DOHH2 (cell line): ENCODE measurements around the gene HIBADH.

ENCODE experiments used
- H3F3A ChIP-seq: fragments of 200-600 bp; sonication (generic), shearing (Covaris generic); 2 replicates; pipeline ENCODE4 v1.6.0; 2016; ENCODE audit warnings: antibody characterized with exemption, mild to moderate bottlenecking; ENCODE audit not compliant: control insufficient read depth, insufficient read depth
- H3K27ac ChIP-seq: fragments of 200-600 bp; sonication (generic); 2 replicates; pipeline ENCODE4 v1.5.1; 2014; ENCODE audit warnings: low read depth, mild to moderate bottlenecking, low read length, moderate library complexity
- H3K27me3 ChIP-seq: fragments of 200-600 bp; sonication (generic); 2 replicates; pipeline ENCODE4 v1.6.1; 2014; ENCODE audit warnings: mild to moderate bottlenecking, low read length, mixed read lengths; ENCODE audit not compliant: control insufficient read depth
- H3K36me3 ChIP-seq: fragments of 200-600 bp; sonication (generic); 2 replicates; pipeline ENCODE4 v1.6.1; 2014; ENCODE audit warnings: mild to moderate bottlenecking, low read length, moderate library complexity, mixed read lengths; ENCODE audit not compliant: control insufficient read depth
- H3K4me1 ChIP-seq: fragments of 200-600 bp; sonication (generic); 2 replicates; pipeline ENCODE4 v1.6.1; 2014; ENCODE audit warnings: mild to moderate bottlenecking, low read length, mixed read lengths; ENCODE audit not compliant: control insufficient read depth
- H3K4me2 ChIP-seq: fragments of 200-600 bp; sonication (generic); 2 replicates; pipeline ENCODE4 v1.6.0; 2014; ENCODE audit warnings: mild to moderate bottlenecking, low read length, moderate library complexity
- H3K4me3 ChIP-seq: fragments of 200-600 bp; sonication (generic); 2 replicates; pipeline ENCODE4 v1.5.1; 2014; ENCODE audit warnings: mild to moderate bottlenecking, low read length, mixed read lengths
- H3K79me2 ChIP-seq: fragments of 200-600 bp; sonication (generic); 2 replicates; pipeline ENCODE4 v1.6.1; 2014; ENCODE audit warnings: mild to moderate bottlenecking, low read length, mixed read lengths; ENCODE audit not compliant: control insufficient read depth
- H3K9me2 ChIP-seq: fragments of 200-600 bp; sonication (generic); replicated peaks from 2 replicates; pipeline ENCODE4 v1.6.1; 2014; ENCODE audit warnings: mild to moderate bottlenecking, low read length, mixed read lengths; ENCODE audit not compliant: control insufficient read depth
- H3K9me3 ChIP-seq: fragments of 200-600 bp; sonication (generic); 2 replicates; pipeline ENCODE4 v1.6.1; 2014; ENCODE audit warnings: antibody characterized with exemption, low read length, mixed read lengths; ENCODE audit not compliant: control insufficient read depth, insufficient read depth
- H4K20me1 ChIP-seq: fragments of 200-600 bp; sonication (generic); 2 replicates; pipeline ENCODE4 v1.6.0; 2014; ENCODE audit warnings: low read depth, mild to moderate bottlenecking, antibody characterized with exemption, low read length, moderate library complexity; ENCODE audit not compliant: control insufficient read depth, insufficient read depth
- EZH2phosphoT487 ChIP-seq: fragments of 200-600 bp; sonication (generic); IDR thresholded peaks from 2 replicates; pipeline ENCODE4 v1.6.1; 2017; ENCODE audit warnings: borderline replicate concordance, mild to moderate bottlenecking, antibody characterized with exemption, low read length, moderate library complexity, mixed read lengths
- TF ChIP-seq, protein P1 (sequence below): fragments of 200-600 bp; sonication (generic); IDR thresholded peaks from one replicate; pipeline ENCODE4 v1.5.1; 2014; ENCODE audit warnings: antibody characterized with exemption, mild to moderate bottlenecking, low read depth, low read length; ENCODE audit not compliant: poor library complexity, severe bottlenecking

Gene HIBADH

DNA sequence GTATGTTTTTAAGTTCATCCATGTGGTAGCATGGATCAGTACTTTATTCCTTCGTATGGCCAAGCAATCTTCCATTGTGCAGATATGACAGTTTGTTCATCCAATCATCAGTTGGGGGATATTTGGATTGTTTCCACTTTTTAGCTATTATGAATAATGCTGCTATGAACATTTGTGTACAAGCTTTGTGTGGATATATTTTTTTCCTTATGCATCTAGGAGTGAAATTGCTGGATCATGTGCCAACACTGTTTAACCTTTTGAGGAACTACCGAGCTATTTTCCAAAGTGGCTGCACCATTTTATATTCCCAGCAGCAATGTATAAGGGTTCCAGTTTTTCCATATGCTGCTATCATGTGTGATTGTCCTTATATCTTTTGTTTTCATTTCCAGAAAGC, 140.1 kb downstream of the HIBADH start:
- no peaks in the 10 kb centered on the region for H3F3A ChIP-seq
- no peaks in the 10 kb centered on the region for H4K20me1 ChIP-seq
- H3K4me2 ChIP-seq: no peak overlapping the region
- H3K27me3 ChIP-seq: no peaks in the 10 kb centered on the region
- H3K9me2 ChIP-seq: no peaks in the 10 kb centered on the region
- H3K4me3 ChIP-seq: no peak overlapping the region
- H3K36me3 ChIP-seq: peaks cover 12% of the 10 kb centered on the region; the same call in 1 of the 2 replicates
- no peak for TF ChIP-seq EZH2phosphoT487
- TF ChIP-seq, protein P1, sequence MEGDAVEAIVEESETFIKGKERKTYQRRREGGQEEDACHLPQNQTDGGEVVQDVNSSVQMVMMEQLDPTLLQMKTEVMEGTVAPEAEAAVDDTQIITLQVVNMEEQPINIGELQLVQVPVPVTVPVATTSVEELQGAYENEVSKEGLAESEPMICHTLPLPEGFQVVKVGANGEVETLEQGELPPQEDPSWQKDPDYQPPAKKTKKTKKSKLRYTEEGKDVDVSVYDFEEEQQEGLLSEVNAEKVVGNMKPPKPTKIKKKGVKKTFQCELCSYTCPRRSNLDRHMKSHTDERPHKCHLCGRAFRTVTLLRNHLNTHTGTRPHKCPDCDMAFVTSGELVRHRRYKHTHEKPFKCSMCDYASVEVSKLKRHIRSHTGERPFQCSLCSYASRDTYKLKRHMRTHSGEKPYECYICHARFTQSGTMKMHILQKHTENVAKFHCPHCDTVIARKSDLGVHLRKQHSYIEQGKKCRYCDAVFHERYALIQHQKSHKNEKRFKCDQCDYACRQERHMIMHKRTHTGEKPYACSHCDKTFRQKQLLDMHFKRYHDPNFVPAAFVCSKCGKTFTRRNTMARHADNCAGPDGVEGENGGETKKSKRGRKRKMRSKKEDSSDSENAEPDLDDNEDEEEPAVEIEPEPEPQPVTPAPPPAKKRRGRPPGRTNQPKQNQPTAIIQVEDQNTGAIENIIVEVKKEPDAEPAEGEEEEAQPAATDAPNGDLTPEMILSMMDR: no peak
- no peaks in the 10 kb centered on the region for H3K4me1 ChIP-seq
- no peaks in the 10 kb centered on the region for H3K79me2 ChIP-seq
- H3K27ac ChIP-seq: no peak overlapping the region
- no peaks in the 10 kb centered on the region for H3K9me3 ChIP-seq

DNA sequence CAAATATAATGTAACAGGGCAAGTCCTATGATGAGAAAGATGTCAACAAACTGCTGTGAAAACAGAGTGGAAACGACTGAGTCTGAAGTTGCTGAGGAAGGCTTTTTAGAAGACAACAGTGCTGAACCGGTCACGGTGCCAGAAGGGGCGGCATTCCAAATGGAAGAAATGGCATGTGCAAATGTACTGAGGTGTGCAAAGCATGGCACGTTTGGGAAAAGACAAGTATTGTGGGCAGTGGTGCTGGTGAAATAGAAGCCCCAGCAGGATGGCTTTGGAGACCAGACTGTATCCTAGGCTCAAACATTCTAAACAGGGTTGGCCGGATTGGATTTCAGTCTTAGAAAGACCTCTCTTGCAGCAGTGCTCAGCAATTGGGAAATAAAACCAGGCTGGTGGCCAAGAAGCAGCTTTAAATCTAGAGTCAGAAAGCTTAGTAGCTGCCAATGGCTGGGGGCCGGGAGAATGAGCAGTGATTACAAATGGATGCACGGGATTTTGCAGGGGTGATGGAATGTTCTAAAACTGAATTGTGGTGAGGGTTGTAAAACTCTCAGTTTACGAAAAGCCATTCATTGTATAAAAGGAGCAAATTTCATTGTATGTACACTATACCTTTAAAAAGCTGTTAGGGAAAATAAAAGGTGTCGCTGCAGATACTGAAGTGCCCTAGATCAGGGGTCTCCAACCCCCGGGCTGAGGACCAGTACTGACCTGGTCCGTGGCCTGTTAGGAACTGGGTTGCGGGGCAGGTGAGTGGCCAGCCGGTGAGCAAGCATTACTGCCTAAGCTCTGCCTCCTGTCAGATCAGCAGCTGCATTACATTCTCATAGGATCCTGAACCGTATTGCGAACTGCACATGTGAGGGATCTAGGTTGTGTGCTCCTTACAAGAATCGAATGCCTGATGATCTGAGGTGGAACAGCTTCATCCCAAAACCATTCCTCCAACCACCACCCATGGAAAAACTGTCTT, 141.6 kb downstream of the HIBADH start:
- Histone ChIP-seq H3K36me3 (peaks cover 12% of the 10 kb centered on the region; the same call in 1 of the 2 replicates), H3K9me3 (no peaks in the 10 kb centered on the region), H3K4me3 (no peak overlapping the region), H4K20me1 (no peaks in the 10 kb centered on the region), H3K4me2 (no peak overlapping the region), H3K4me1 (no peaks in the 10 kb centered on the region), H3K27ac (no peak overlapping the region), H3F3A (no peaks in the 10 kb centered on the region), H3K9me2 (no peaks in the 10 kb centered on the region), H3K27me3 (no peaks in the 10 kb centered on the region), H3K79me2 (no peaks in the 10 kb centered on the region)
- TF ChIP-seq, protein P1: no peak
- TF ChIP-seq EZH2phosphoT487: no peak

DNA sequence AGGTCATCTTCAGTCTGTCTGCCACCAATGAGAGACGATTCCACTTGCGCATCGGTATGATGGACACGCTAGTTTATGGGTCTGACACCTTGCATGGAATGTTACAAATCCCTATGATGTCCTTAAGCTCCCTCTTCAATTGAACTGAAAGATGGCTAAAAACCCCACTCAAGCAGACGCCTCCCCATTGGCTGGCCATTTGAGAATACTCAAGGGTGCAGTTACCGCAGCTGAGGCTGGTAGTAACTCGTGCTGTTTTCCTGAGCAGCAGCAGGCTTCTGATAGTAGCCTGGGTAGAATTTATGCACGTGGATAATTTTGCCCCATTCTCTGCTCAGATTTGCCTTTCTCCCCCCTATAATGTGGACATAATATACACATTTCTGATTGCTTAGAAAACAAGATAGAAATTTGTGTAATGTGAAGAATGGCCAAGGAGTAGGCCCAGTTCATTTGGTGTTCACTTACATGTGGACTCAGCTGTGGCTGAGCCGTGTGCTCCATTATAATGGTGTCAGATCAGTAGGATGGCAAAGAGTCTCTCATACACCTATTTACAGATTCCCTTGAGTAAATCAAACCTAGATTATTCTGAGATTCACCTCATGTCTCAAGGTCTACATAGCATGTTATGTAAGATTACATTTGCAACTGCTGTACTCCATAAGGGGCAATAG, 142.8 kb downstream of the HIBADH start:
- Histone ChIP-seq H3K79me2 (no peaks in the 10 kb centered on the region), H3K9me3 (no peaks in the 10 kb centered on the region), H3K4me3 (no peak overlapping the region), H3K27me3 (no peaks in the 10 kb centered on the region), H3K9me2 (no peaks in the 10 kb centered on the region), H3F3A (no peaks in the 10 kb centered on the region), H3K36me3 (peaks cover 5% of the 10 kb centered on the region; the same call in 1 of the 2 replicates), H3K4me2 (no peak overlapping the region), H3K4me1 (no peaks in the 10 kb centered on the region), H3K27ac (no peak overlapping the region), H4K20me1 (no peaks in the 10 kb centered on the region)
- no peak for TF ChIP-seq EZH2phosphoT487
- TF ChIP-seq, protein P1: no peak
